ENCODE results near the gene ACAD11. TPM values are rescaled to one million over a fixed set of nuclear protein-coding genes. Genes with fewer than 3 reads are reported as not detected.

The ACAD11 gene
- total RNA-seq, 1 donor from 2014 or later = 10.7 TPM

DNA sequence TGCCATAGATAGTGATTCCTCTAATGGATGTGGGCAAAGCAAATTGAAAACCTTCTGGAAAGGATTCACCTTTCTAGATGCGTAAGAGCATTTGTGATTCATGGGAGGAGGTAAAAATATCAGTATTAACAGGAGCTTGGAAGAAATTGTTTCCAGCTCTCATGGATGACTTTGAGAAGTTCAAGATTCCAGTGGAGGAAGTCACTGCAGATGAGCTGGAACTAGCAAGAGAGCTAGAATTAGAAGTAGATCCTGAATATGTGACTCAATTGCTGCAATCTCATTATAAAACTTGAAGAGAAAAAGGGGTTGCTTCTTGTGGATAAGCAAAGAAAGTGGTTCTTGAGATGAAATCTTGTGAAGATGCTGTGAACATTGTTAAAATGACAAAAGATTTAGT, 150.5 kb downstream of the ACAD11 start:
- no peaks in the 10 kb centered on the region for H3K4me1 ChIP-seq
- TF ChIP-seq, protein P1, sequence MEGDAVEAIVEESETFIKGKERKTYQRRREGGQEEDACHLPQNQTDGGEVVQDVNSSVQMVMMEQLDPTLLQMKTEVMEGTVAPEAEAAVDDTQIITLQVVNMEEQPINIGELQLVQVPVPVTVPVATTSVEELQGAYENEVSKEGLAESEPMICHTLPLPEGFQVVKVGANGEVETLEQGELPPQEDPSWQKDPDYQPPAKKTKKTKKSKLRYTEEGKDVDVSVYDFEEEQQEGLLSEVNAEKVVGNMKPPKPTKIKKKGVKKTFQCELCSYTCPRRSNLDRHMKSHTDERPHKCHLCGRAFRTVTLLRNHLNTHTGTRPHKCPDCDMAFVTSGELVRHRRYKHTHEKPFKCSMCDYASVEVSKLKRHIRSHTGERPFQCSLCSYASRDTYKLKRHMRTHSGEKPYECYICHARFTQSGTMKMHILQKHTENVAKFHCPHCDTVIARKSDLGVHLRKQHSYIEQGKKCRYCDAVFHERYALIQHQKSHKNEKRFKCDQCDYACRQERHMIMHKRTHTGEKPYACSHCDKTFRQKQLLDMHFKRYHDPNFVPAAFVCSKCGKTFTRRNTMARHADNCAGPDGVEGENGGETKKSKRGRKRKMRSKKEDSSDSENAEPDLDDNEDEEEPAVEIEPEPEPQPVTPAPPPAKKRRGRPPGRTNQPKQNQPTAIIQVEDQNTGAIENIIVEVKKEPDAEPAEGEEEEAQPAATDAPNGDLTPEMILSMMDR (IDR thresholded peaks at IDR 0.05) = no peak
- H3K27ac ChIP-seq = no peak overlapping the region
- H3K4me3 ChIP-seq = no peak overlapping the region
- H3K36me3 ChIP-seq = peaks cover 40 to 69% of the 10 kb centered on the region in 2 donors
- no peaks in the 10 kb centered on the region for H3K27me3 ChIP-seq
- intact Hi-C loops (cut with DNase I) = no loop called here
- no peak for DNase-seq (ENCODE audit: low spot score in 2 of 2)
- H3K9me3 ChIP-seq = no peaks in the 10 kb centered on the region

Other genes with a start within 250 kb of the ACAD11 start
- 29.4 TPM for gene DNAJC13, start 242.3 kb downstream of the ACAD11 start, total RNA-seq
- 12.8 TPM for gene ACKR4, start 62.5 kb downstream of the ACAD11 start, total RNA-seq
- gene UBA5, start 520 bp upstream of the ACAD11 start, total RNA-seq = 21.2 TPM
- 11.9 TPM for gene NPHP3, start 62.6 kb upstream of the ACAD11 start, total RNA-seq

All from ascending aorta (tissue), 2 donors.